Right ventricle myocardium inferior (tissue), 1 donor: ENCODE data around the gene CCDC102A. TPM values are rescaled to one million over a fixed set of nuclear protein-coding genes. Genes with fewer than 3 reads are reported as not detected.
"Not testable (repeated sequence)": the region's sequence is repeated elsewhere in the genome, so short reads cannot be mapped to it uniquely, and the experiment has no call there.

Experiments used
- ATAC-seq: fragments of 200-7000 bp; cut with Tn5 transposase; one replicate; pipeline ENCODE4 v1.9.1; 2020; ENCODE audit warnings: mild to moderate bottlenecking, moderate library complexity
- DNase-seq: peaks from one replicate; pipeline ENCODE4 v3.0.0; 2021; ENCODE audit errors: missing footprints
- intact Hi-C: fragments of 100-400 bp; cut with DNase I; formaldehyde crosslinking; loops from one replicate; pipeline ENCODE4 v1.11.0; 2022
- total RNA-seq: library from RNA; stranded (reverse); fragmentation: NEBNext Ultra II Directional; extraction: Animal tissue kit (Norgen Biotek cat#: 25700); gene quantifications from one replicate; pipeline ENCODE4 v1.2.1, GENCODE V29; 2021
- donor health status: DM: no; HTN: yes; CAD: no; lungs with severe emphysema.

Gene CCDC102A
- total RNA-seq, 1 donor from 2014 or later = 10.9 TPM

DNA sequence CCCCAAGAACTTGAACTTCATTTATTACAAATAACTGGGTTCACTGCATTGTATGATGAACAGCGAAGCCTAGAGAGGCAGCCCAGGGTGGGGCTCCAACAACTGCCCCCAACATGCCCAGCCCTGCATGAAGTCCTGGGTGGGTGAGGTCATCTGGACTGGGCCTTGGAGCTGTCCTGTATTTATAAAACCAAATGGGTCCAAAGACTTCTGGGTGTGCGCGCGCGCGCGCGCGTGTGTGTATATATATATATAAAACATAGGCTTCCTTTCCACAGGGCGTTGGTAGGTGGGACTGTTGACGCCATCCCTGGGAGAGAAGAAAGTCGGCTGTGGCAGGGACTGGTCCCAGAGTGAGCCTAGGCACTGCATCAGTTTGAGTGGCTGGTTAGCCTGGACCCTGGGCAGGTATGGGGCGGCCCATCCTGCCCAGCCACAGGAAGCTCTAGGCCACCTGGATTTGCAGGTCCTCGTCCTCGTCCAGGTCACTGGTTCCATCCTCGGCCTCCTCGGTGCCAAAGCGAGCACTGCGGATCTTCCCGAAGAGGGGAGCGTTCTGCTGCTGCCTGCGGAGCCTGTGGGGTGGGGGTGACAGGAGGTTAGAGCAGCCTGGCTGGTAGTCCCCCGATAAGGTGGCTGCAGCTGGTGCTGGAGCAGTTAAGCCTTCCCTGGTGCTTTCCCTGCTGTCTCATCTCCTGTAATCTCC, 23.9 kb downstream of the CCDC102A start:
- intact Hi-C loops = no loop called here
- DNase-seq = no peak

DNA sequence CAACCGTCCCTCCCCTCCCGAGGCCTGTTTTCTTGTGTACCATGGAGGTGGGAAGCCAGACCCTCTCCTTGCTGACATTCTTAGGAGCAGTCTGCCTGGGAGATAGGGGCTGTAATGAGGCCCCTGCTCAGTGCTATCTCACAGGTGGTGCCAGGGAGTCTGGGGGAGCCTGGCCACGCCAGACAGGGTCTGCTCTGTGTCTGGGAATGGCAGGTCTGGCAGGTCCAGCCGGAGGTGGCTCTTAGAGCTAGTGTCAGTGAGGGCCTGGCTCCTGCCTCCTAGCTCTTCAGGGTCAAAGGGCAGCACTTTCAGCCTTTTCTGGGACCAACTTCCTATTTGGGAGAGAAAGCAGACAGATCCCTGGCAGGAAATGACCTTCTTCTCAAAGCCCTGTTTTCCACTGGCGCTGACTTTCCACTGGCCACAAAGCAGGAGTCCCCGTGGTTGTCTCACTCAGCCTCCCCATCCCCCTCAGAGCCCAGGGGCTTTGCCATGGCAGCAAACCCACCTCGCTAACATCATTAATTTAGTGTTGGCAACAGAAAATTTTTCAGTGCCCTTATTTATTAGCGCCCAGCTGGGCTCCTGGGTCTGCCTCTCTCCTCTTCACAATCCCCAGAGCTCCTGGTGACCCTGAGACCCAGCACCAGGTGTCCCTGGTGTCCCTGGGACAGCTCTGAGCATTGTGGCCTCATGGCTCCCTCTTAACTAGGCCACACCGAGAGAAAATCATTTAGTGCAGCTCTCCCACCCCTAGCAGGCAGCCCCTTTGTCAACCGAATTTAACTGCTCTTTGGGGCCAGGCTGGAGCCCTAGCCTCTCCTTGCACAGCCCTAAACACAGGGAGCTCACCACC, 26.1 kb downstream of the CCDC102A start:
- intact Hi-C loops = no loop called here
- DNase-seq = no peak
- no peak for ATAC-seq

More for the DNA sequence above, 23.9 kb downstream of the CCDC102A start:
- no peak for ATAC-seq

DNA sequence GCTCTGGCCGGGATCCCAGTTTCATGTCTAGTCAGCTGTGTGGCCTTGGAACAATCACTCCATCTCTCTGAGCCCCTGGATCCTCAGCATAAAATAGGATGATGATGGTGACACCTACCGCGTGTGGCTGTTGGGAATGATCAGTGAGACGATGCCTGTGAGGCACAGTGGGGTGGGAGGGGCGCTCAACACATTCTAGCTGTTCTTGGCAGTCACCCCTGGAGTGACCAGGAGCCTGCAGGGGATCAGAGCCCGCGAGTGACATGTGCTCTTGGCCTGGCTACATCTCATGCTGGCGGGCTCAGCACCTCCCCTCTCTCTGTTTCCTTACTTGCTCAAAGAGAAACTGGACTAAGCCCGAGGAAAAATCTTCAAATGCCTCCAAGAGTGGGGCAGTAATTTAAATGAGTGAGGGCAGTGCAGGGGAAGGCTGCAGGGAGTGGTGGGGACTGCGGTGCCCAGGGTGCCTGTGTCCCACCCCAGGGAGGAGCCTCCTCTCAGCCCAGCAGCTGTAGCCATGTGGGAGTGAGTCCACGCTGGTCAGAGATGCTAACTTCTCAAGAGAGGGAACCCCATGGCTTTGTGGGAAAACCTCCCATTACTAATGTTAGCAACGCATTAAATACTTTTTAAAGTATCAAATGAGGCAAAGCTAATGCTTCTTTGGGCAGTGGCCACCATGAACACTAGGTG, 27.0 kb downstream of the CCDC102A start:
- no peak for ATAC-seq
- intact Hi-C loops = no loop called here
- DNase-seq = no peak

DNA sequence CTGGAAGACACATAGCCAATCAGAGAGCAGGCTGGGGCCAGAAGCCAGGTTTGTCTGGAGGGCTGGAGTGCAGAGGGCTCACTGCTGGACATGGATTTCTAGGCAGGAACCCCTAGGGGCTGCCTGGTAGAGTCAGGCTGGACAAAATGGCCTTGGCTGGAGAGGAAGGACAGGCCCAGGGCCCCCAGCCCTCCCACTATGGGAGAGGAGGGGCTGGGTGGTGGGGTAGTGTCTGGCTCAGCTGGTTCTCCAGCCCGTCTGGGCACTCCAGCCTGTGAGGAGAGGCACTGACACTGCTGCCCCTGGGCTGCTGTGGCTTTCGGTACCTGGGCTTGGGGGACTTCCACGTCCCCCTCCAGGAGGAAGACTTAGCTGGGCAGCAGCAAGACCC, 28.3 kb downstream of the CCDC102A start:
- intact Hi-C loops = no loop called here
- ATAC-seq = no peak
- no peak for DNase-seq

DNA sequence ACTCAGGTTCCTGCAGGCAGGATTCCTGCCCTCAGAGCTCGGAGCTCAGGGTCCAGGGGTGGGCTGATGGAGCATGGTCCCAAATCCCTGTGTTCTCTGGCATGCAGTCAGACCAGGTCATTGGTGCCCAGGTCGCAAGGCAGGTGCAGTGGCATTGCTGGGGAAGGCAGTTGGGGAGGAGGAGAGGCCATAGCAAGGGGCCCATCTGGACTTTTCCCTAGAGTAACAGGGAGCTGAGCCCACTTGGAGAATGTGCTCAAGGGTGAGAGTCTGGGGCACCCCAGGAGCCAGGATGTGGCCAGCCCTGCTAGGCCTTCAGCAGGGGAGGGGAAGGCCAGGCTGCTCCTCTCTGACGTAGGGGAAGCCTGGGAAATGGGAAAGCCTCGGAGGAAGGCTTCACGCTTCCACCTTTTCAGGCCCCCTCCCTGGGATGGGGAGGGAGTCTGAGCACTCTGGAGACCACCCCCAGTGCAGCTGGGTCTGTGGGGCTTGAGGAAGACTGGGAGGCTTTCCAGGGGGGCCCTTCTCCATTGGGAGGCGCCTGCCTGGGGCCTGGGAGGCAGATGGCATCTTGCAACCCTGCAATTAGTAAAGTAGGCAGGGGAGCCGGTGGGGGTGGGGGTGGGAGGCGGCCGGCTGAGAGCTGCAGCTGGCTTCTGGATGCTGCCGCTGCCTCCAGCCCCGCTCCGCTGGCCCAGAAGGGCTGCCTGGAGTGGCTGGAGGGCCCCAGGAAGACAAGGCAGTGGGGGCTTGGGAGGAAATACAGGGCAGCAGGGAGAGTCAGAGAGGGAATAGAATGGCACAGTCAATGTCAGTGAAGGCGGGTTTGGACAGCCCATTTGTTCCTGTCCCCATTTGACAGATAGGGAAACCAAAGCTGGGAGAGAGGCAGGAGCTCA, 29.0 kb downstream of the CCDC102A start:
- DNase-seq (no peak), ATAC-seq (no peak)
- intact Hi-C loops = no loop called here

DNA sequence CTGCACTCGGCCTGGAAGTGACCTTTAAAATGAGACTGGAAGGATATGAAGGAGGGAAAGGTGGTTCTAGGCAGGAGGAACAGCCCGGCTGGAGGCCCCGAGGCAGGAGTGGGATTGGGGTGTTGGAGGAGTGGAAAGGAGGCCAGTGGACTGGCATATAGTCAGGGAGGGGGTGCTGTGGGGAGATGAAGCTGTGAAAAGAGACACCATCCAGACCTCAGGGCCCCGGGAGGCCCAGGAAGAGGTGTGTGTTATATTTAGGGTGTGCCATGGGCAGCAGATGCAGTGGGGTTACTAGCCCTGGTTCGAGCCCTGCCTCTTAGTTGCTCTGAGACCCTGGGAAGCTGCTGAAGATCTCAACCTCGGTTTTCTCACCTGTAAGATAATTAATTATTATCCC, 31.2 kb downstream of the CCDC102A start:
- intact Hi-C loops = no loop called here
- ATAC-seq = no peak

GRCh38 chr16:57504491-57504890, 31.9 kb downstream of the CCDC102A start:
- no peak for DNase-seq
- intact Hi-C loops = no loop called here
- no peak for ATAC-seq

More for the DNA sequence above, 31.2 kb downstream of the CCDC102A start:
- DNase-seq = no peak

GRCh38 chr16:57504001-57504400, 32.4 kb downstream of the CCDC102A start:
- ATAC-seq (no peak), DNase-seq (no peak)
- intact Hi-C loops = no loop called here

- ATAC-seq (no peak), DNase-seq (no peak)
- intact Hi-C loops = no loop called here
These were observed 33.0 kb downstream of the CCDC102A start for GRCh38 chr16:57503366-57503765.

DNA sequence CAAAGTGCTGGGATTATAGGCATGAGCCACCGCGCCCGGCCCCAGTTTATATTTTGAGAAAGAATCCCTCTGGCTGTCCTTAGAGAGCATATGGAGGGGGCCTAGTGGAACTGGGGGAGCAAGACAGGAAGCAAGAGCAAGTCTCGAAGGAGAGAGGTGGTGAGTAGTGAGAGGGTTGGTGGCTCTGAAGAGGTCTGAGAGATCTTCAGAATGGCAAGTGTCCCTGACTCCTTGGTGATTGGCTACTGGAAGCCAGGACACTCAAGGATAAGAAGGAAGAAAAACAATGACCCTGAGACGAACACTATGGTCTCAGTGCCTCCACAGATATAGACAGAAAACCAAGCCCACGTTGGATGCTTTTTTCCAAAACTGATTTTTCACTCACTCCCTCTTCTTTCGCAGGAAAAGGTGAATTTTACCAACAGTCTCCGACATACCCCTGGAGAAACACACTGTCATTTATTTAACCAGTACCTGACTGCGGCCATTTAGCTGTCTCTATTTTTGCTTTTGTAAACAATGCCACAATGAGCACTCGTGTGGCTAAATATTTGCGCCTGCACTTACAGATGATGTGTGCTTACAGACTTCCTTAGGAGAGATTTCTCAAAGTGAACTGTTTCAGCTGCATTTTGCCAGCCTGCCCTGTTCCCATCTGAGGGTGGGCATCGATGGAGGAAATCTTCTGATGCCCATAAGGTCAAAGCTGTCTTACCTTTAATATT, 34.2 kb downstream of the CCDC102A start:
- DNase-seq (peak; percentile 8), ATAC-seq (no peak)
- intact Hi-C loops = no loop called here

GRCh38 chr16:57501492-57501891, 34.9 kb downstream of the CCDC102A start:
- no peak for DNase-seq

DNA sequence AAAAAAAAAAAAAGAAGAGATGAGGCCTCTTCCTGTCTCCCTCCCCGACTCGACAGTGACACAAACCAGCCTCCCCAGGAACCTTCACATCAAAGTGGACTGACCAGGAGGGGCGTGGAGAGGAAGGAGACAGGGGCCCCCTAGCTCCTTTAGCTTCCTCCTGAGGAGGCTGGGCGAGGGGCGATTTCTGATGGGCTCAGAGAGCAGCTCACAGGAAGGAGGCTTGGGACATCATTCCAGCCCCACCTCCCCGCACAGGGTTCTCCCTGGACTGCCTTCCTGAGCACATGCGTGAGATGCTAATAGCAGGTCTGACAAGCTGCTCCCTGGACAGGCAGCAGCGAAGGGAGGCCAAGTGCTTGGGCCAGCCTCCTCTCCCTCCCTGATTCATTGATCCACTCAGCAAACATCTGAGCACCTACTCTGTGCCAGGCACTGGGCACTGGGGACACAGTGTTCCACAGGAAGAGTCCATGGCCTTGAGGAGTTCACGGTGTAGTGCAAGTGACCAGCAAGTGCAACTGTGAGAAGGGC, 35.7 kb downstream of the CCDC102A start:
- intact Hi-C loops = no loop called here

More at GRCh38 chr16:57501492-57501891, 34.9 kb downstream of the CCDC102A start:
- intact Hi-C loops = no loop called here
- no peak for ATAC-seq

DNA sequence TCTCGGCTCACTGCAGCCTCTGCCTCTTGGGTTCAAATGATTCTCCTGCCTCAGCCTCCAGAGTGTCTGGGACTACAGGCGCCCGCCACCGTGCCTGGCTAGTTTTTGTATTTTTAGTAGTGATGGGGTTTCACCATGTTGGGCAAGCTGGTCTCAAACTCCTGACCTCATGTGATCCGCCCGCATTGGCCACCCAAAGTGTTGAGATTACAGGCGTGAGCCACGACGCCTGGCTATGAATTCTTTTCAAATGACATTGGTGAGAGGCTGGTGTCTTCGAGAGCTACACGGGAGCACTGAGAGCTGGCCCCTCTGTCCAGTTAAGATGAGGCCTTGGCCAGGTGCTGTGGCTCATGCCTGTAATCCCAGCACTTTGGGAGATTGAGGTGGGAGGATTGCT, 36.4 kb downstream of the CCDC102A start:
- ATAC-seq, intact Hi-C loops: not testable (repeated sequence)
- peak; percentile 27 for DNase-seq

More for the DNA sequence above, 35.7 kb downstream of the CCDC102A start:
- peak; percentile 63 for DNase-seq
- ATAC-seq = no peak

GRCh38 chr16:57498031-57498430, 38.3 kb downstream of the CCDC102A start:
- intact Hi-C loops = no loop called here
- ATAC-seq = no peak
- DNase-seq = peak; percentile 16

DNA sequence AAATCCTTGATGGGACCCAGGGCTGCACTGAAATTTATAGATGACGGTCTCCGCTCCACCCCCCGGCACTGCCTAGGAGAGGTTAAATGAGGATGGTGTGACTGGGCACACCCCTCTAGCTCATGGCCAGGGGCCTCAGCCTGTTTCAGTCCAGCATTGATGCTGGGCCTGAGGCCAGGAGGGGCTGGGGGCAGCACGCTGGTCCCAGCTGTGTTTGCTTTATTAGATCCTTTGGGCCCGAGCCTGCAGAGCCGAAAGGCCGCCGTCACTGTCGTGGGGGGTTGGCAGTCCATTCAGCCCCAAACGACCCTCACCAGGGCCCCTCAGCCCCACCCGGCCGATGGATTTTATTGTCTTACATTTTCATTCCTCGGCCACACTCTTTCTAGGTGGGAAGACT, 39.2 kb downstream of the CCDC102A start:
- no peak for ATAC-seq
- intact Hi-C loops = no loop called here
- peak; percentile 11 for DNase-seq

GRCh38 chr16:57493767-57494166, 42.6 kb downstream of the CCDC102A start:
- intact Hi-C loops = no loop called here
- no peak for DNase-seq
- no peak for ATAC-seq

DNA sequence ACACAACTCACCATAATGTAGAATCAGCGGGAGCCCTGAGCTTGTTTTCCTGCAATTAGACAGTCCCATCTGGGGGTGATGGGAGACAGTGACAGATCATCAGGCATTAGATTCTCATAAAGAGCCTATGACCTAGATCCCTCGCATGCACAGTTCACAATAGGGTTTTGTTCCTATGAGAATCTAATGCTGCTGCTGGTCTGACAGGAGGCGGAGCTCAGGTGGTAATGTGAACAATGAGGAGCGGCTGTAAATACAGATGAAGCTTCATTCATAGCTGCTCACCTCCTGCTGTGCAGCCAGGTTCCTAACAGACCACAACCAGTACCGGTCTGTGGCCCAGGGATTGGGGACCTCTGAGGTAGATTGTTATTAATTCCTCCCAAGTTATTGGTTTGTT, 47.1 kb downstream of the CCDC102A start:
- no peak for ATAC-seq
- DNase-seq = no peak
- intact Hi-C loops = no loop called here
